GM18526 (cell line): ENCODE data around the gene SSR1.

Source experiments
- POLR2A ChIP-seq: IDR thresholded peaks from 3 replicates; pipeline ENCODE4 v1.6.1; 2011; ENCODE audit not compliant: insufficient read length; ENCODE audit errors: extremely low read depth

Gene SSR1

DNA sequence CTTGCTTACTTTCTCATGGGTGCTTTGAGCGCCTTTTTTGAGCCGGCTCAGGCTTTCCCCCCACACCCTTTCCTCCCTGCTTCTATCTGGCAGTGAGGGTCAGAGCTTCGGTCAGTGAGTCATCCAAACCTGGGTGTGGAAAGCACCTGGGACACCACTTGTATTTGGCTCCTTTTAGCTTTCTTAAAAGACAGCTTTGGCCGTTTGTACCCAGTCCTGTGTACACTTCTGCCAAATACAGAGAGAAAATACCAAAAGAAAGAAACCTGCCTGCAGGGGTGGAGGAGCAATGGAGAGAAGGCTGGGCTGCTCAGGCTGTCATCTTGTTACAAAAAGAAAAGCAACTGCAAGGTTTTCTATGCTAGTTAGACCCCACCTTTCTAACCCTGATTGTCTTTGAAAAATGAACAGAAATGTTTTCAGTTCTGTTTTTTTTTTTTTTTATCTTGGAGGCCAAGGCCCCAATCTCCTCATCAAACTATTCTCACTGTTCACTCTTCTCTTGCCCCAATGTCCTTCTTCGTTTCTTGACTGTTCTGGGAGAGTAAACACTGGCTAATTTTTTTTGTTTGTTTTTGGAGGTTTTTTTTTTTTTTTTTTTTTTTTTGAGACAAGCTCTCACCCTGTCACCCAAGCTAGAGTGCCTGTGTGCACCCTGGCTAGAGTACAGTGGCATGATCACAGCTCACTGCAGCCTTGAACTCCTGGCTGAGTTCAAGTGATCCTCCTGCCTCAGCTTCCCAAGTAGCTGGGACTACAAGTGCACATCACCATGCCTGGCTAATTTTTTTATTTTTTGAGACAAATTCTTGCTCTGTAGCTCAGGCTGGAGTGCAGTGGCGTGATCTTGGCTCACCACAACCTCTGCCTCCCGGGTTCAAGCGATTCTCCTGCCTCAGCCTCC, 76.4 kb downstream of the SSR1 start:
- no peak for TF ChIP-seq POLR2A

GRCh38 chr6:7235712-7236305, 77.2 kb downstream of the SSR1 start:
- TF ChIP-seq POLR2A, result no peak

- TF ChIP-seq POLR2A, result no peak
These were observed 78.5 kb downstream of the SSR1 start for GRCh38 chr6:7234547-7234946.

DNA sequence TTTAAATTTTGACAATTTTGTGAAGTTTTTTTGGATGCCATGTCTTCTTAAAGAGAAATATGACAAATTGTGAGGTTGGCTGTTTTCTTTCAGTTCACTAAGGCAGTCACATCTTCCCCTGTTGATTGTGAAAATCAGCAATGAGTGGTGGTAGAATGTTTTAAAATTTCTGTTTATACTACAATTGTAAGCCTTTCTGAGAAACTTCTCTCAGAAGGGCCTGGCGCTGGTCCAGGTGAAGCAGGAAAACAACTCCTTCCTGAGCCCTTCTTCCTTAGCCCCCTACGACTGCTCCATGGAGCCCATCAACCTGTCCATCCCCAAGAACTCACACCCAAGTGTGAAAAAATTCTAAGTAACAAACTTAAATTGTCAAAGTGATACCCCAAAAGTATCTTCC, 80.6 kb downstream of the SSR1 start:
- no peak for TF ChIP-seq POLR2A

DNA sequence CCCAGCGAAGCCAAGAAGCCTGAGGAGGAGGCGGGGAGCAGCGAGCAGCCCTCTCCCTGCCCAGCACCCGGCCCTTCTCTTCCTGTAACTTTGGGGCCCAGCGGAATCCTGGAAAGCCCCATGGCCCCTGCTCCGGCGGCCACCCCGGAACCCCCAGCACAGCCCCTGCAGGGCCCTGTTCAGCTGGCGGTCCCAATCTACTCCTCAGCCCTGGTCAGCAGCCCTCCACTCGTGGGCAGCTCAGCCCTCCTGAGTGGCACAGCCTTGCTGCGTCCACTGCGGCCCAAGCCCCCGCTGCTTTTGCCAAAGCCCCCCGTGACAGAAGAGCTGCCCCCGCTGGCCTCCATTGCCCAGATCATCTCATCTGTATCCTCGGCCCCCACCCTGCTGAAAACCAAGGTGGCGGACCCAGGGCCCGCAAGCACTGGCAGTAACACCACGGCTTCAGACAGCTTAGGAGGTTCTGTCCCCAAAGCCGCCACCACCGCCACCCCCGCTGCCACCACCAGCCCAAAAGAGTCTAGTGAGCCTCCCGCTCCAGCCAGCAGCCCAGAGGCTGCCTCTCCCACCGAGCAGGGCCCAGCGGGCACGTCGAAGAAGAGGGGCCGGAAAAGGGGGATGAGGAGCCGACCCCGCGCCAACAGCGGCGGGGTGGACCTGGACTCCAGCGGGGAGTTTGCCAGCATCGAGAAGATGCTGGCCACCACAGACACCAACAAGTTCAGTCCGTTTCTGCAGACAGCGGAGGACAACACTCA, 81.9 kb downstream of the SSR1 start:
- TF ChIP-seq POLR2A, result no peak

GRCh38 chr6:7230327-7230691, 82.7 kb downstream of the SSR1 start:
- TF ChIP-seq POLR2A, result no peak

GRCh38 chr6:7229376-7230326, 83.3 kb downstream of the SSR1 start:
- TF ChIP-seq POLR2A, result no peak

- no peak for TF ChIP-seq POLR2A
These were observed 84.2 kb downstream of the SSR1 start for GRCh38 chr6:7228662-7229375.

GRCh38 chr6:7224731-7225130, 88.3 kb downstream of the SSR1 start:
- TF ChIP-seq POLR2A, result no peak

DNA sequence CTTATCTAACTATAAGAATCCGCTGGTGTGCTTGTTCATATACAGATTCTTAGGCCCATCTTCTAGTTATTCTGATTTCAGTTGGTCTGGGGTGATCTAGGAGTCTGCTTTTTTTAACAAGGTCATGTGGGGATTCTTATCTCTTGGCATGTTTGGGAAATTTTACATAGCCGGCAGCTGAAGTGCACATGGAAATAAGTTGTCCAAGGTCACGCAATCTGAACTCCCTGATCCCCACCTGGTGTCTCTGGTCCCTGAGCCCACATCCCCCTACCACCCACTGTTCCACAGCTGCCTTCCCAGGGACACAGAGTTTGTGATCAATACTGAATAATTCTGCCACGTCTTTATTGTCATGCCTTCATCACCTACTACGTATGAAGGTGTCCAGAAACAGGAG, 90.8 kb downstream of the SSR1 start:
- TF ChIP-seq POLR2A, result no peak

GRCh38 chr6:7219310-7219709, 93.7 kb downstream of the SSR1 start:
- TF ChIP-seq POLR2A, result no peak

- no peak for TF ChIP-seq POLR2A
These were observed 94.5 kb downstream of the SSR1 start for GRCh38 chr6:7218406-7218988.
